ENCODE results near the gene ZNF677. TPM values are rescaled to one million over a fixed set of nuclear protein-coding genes. Genes with fewer than 3 reads are reported as not detected.

The ZNF677 gene
- total RNA-seq, 2 experiments from 2014 or later, result 8.6 to 8.8 TPM

Other genes starting within 250 kb of the ZNF677 start
- gene ERVV-1, start 241.0 kb downstream of the ZNF677 start, total RNA-seq, result not detected
- gene ERVV-2, start 210.1 kb downstream of the ZNF677 start, total RNA-seq, result not detected
- 10 to 100 TPM; 40.2 to 42.9 TPM for gene ZNF160, start 151.5 kb downstream of the ZNF677 start, total RNA-seq
- gene ZNF415, start 122.0 kb downstream of the ZNF677 start, total RNA-seq, result 1 to 10 TPM; 1.3 to 1.9 TPM
- 10 to 100 TPM; 11.7 to 12.3 TPM for gene ZNF347, start 95.8 kb downstream of the ZNF677 start, total RNA-seq
- gene ZNF665, start 61.5 kb downstream of the ZNF677 start, total RNA-seq, result 1 to 10 TPM; 4.0 to 5.0 TPM
- not detected for gene VN1R2, start 3.4 kb upstream of the ZNF677 start, total RNA-seq
- gene VN1R4, start 12.8 kb upstream of the ZNF677 start, total RNA-seq, result not detected
- gene ZNF845, start 78.9 kb upstream of the ZNF677 start, total RNA-seq, result 10 to 100 TPM in 1 of 2 experiments, 1 to 10 TPM in 1; 9.9 to 10.5 TPM
- gene ZNF525, start 110.8 kb upstream of the ZNF677 start, total RNA-seq, result 10 to 100 TPM; 14.5 to 20.7 TPM
- 10 to 100 TPM; 13.8 to 14.0 TPM for gene ZNF765, start 140.3 kb upstream of the ZNF677 start, total RNA-seq
- 10 to 100 TPM; 11.2 to 11.3 TPM for gene ZNF761, start 177.1 kb upstream of the ZNF677 start, total RNA-seq
- gene ZNF813, start 212.9 kb upstream of the ZNF677 start, total RNA-seq, result 1 to 10 TPM; 4.6 to 6.8 TPM